GM12878 (cell line): Measurements from ENCODE around the gene ENTPD5.

Experiments used
- CBX5 ChIP-seq: sonication (generic); IDR thresholded peaks from 2 replicates; pipeline ENCODE4 v1.6.1; 2016; ENCODE audit warnings: low read depth, moderate library complexity, mild to moderate bottlenecking, inconsistent platforms
- EZH2 ChIP-seq: IDR thresholded peaks from 2 replicates; pipeline ENCODE4 v1.6.1; 2012; ENCODE audit warnings: low read depth, mild to moderate bottlenecking, control low read depth, inconsistent platforms, low read length, borderline replicate concordance; ENCODE audit not compliant: control insufficient read depth
- FOXM1 ChIP-seq: IDR thresholded peaks from 2 replicates; pipeline ENCODE4 v1.6.1; 2012; ENCODE audit warnings: low read depth, mild to moderate bottlenecking, inconsistent platforms, low read length, moderate library complexity
- JUNB ChIP-seq: IDR thresholded peaks from 2 replicates; pipeline ENCODE4 v1.6.1; 2016; ENCODE audit warnings: antibody characterized with exemption, mild to moderate bottlenecking
- KAT2A ChIP-seq: conservative IDR thresholded peaks from 2 replicates; pipeline ENCODE4 v1.6.1; 2011; ENCODE audit warnings: low read depth, low read length; ENCODE audit not compliant: control insufficient read depth
- MYC ChIP-seq: IDR thresholded peaks from 2 replicates; pipeline ENCODE4 v1.6.1; 2011; ENCODE audit warnings: mild to moderate bottlenecking, low read length, moderate library complexity, inconsistent platforms; ENCODE audit not compliant: insufficient read depth, insufficient replicate concordance, insufficient read length, severe bottlenecking
- NR2C1 ChIP-seq: fragments of 450-650 bp; IDR thresholded peaks from 2 replicates; pipeline ENCODE4 v1.6.1; 2017; ENCODE audit warnings: antibody characterized with exemption, mild to moderate bottlenecking, moderate library complexity
- POLR2A ChIP-seq: IDR thresholded peaks from 2 replicates; pipeline ENCODE4 v1.6.1; 2011; ENCODE audit warnings: low read depth, mild to moderate bottlenecking, low read length
- SMARCA5 ChIP-seq: fragments of 450-650 bp; IDR thresholded peaks from 2 replicates; pipeline ENCODE4 v1.6.1; 2017; ENCODE audit warnings: mild to moderate bottlenecking
- SPI1 ChIP-seq: IDR thresholded peaks from 2 replicates; pipeline ENCODE4 v1.6.1; 2011; ENCODE audit warnings: low read depth, mild to moderate bottlenecking, low read length, moderate library complexity, borderline replicate concordance; ENCODE audit not compliant: insufficient read depth
- USF2 ChIP-seq: IDR thresholded peaks from 2 replicates; pipeline ENCODE4 v1.6.1; 2011; ENCODE audit warnings: low read depth, low read length, improper control_type of control experiment, borderline replicate concordance
- ZBTB33 ChIP-seq: fragments of 450-650 bp; IDR thresholded peaks from 2 replicates; pipeline ENCODE4 v1.6.1; 2017; ENCODE audit warnings: mild to moderate bottlenecking
- TF ChIP-seq, protein P1 (sequence below), 3 experiments: IDR thresholded peaks in 2 of 3; conservative IDR thresholded peaks in 1 of 3; 2 replicates each; pipeline ENCODE4 v1.5.1; 2011; ENCODE audit warnings: low read depth in 3 of 3, low read length in 3 of 3, mild to moderate bottlenecking in 3 of 3, control low read depth in 2 of 3, moderate library complexity in 2 of 3, inconsistent platforms in 1 of 3, mixed read lengths in 1 of 3; ENCODE audit not compliant: control insufficient read depth in 2 of 3, insufficient read depth in 1 of 3; ENCODE audit errors: extremely low read depth in 1 of 3

GRCh38 chr14:74034572-74034971 is 15.5 kb upstream of the ENTPD5 start:
- TF ChIP-seq, protein P1, sequence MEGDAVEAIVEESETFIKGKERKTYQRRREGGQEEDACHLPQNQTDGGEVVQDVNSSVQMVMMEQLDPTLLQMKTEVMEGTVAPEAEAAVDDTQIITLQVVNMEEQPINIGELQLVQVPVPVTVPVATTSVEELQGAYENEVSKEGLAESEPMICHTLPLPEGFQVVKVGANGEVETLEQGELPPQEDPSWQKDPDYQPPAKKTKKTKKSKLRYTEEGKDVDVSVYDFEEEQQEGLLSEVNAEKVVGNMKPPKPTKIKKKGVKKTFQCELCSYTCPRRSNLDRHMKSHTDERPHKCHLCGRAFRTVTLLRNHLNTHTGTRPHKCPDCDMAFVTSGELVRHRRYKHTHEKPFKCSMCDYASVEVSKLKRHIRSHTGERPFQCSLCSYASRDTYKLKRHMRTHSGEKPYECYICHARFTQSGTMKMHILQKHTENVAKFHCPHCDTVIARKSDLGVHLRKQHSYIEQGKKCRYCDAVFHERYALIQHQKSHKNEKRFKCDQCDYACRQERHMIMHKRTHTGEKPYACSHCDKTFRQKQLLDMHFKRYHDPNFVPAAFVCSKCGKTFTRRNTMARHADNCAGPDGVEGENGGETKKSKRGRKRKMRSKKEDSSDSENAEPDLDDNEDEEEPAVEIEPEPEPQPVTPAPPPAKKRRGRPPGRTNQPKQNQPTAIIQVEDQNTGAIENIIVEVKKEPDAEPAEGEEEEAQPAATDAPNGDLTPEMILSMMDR (IDR thresholded peaks at IDR 0.05 in 2 of 3, conservative IDR thresholded peaks at IDR 0.05 in 1 of 3; ENCODE audit: control insufficient read depth in 2 of 3, extremely low read depth in 1 of 3, insufficient read depth in 1 of 3, low read depth in 3 of 3, low read length in 3 of 3) = no peak
- TF ChIP-seq NR2C1 (no peak), CBX5 (no peak), SMARCA5 (no peak), JUNB (no peak), POLR2A (no peak), USF2 (no peak), MYC (no peak), FOXM1 (no peak), SPI1 (no peak), KAT2A (no peak), ZBTB33 (no peak), EZH2 (no peak)
